T47D (cell line): ENCODE results near the gene DHX34.
A peak's percentile ranks its signal among the peaks of the same experiment; 100 is the strongest.

Source experiments
- DNase-seq, 2 experiments: peaks; one replicate each; pipeline versions ENCODE4 v3.0.0 to v3.0.0-alpha.2; 2011 to 2012; ENCODE audit warnings: low read depth in 1 of 2, low spot score in 1 of 2
- JUND ChIP-seq: IDR thresholded peaks from 2 replicates; pipeline ENCODE4 v1.6.1; 2012; ENCODE audit warnings: low read depth
- in situ Hi-C: cut with HindIII; loops from 2 replicates; pipeline ENCODE4 v1.10.0; 2016; ENCODE audit warnings: low sequenced_read_pairs, low pct_unique_long_range_greater_than_20kb

DHX34 gene

DNA sequence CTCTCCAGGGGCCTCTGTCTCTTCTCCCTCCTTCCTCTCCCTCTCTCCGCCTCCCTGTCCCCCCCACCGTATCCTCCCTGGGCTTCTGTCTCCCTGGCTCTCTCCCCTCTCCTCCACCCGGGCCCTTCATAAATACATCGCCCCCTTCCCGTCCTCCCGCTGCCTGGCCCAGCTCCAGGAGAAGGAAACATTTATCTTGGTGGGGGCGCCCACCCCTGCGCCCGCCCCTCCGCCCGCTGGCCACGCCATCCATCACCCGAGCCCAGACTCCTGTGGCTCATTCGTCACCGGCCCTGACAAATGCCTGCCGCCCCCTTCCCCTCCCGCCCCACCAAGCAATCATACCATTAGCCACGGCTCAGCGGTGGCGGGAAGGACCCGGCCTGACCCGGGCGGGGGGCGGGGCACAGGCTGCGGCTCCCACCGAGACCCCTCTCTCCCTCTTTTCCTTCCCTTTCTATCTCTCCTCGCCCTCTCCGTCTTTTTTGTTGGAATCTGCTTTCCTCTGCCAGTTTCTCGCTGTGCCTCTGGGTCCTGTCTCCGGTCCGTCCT, 72.8 kb downstream of the DHX34 start:
- no peak for DNase-seq
- TF ChIP-seq JUND = no peak
- in situ Hi-C loops = no loop called here

DNA sequence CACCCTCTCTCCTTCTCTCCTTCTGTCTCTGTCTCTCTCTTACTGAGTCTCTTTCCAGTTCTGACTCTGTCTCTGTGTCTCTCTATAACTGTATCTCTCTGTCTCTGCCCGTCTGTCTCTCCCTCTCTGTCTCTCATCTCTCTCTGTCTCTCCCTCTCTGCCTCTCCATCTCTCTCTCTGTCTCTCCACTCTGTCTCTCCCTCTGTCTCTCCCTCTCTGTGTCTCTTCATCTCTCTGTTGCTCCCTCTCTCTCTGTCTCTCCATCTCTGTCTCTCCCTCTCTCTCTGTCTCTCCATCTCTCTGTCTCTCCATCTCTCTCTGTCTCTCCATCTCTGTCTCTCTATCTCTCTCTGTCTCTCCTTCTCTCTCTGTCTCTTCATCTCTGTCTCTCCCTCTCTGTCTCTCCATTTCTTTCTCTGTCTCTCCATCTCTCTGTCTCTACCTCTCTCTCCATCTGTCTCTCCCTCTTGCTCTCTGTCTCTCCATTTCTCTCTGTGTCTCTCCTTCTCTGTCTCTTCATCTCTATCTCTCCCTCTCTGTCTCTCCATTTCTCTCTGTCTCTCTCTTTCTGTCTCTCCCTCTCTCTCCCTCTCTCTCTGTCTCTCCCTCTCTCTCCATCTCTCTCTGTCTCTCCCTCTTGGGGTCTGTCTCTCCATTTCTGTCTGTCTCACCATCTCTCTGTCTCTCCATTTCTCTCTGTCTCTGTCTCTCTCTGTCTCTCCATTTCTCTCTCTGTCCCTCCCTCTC, 73.5 kb downstream of the DHX34 start:
- DNase-seq = no peak
- TF ChIP-seq JUND = no peak
- in situ Hi-C loops = no loop called here

DNA sequence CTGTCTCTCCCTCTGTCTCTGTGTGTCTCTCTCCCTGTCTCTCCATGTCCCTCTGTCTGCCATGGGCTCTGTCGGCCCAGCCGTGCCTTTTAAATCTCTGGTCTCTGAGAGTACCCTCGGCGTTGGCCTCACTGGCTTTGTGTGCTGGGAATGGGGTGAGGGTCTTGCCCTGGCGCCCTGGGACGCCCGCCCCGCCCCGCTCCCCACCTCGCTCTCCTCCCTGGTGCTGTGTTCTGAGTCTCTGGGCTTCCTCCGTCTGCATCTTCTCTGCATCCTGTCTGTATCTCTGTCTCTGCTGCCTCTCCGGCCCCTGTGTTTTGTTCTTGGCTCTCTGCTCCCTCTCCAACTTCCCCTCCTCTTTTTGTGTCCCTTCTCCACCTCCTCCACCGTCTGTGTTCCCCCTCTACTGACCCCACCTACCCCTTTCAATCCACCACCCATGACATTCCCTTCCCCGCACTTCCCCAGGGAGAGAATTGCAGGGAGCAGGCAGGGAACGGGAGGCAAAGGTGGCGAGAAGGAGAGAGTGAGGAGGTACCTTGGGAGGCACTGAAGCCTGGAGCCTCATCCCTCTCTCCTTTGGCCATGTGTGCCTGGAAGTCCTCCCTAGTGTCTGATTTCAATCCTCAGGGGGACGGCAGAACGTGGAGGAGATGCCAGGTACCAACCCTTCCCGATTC, 74.2 kb downstream of the DHX34 start:
- in situ Hi-C loops = no loop called here
- no peak for DNase-seq
- TF ChIP-seq JUND = no peak

DNA sequence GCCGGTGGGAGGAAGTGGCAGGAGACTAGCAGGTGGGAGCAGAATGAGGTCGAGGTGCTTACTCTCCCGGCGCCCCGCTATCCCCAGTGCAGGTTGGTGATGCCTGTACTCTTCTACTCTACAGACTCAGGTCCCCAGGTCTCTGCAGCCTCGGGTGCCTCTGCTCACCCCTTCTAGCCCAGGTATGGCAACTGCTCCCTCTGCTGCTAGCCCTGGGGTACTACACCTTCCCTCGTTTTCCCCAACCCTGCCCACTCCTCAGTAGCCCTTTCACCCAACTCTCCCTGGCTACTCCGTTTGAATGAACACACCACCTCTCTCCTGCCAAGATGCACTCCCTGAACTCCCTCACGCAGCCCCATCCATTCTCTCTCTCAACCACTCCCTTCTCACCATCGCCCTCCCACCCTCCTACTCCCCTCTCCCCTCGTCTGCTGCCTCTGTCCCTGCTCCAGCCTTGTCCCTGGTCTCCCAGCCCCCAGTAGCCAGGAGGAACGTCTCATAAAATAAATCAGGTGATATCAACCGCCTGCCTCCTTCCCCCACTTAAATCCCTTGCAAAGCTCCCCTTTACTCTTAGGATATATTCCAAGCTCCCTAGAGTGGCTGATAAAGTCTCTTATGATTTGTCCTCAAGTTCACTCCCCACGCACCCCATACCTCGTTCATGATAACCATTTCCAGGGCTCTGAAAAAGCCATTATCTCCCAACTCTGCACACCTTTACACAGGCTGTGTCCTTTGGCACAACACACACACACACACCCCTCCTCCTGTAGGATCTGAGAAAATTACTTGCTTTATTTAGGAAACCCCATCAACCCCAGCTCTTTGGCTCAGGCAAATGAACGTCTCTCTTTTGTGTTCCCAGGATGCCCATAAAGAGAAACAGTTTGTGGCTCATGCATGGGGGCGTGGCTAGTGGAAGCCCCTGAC, 78.4 kb downstream of the DHX34 start:
- peak; percentile 67 to 68 for DNase-seq
- TF ChIP-seq JUND = no peak
- in situ Hi-C loops = no loop called here

DNA sequence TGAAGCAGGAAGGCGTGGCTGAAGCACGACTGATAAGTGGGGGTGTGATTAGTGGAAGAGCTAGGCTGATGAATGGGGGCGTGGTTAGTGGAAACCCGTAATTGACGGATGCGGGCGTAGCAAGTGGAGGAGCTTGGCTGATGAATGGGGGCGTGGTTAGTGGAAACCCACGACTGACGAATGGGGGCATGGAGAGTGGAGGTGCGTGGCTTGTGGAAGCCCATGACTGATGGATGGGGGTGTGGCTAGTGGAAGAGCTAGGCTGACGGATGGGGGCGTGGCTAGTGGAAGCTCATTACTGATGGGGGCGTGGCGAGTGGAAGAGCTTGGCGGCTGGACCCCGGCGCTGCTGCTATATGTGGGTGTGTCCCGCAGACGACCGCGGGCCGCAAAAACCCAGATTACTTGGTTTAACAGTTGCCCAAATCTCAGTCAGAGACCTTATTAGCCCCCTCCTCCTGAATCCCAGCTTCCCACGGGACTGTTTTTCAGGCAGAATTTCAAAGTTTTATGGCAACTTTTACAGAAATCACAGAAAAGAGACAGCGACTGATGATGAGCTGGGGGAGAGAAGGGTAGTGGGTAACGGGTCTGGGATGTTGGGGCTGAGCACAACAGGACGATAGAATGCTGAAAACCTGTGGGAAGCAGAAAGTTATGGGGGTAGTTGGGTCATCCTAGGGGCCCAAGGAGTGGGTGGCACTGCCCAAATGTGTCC, 79.2 kb downstream of the DHX34 start:
- in situ Hi-C loops = no loop called here
- peak; percentile 84 to 95 for DNase-seq
- no peak for TF ChIP-seq JUND

DNA sequence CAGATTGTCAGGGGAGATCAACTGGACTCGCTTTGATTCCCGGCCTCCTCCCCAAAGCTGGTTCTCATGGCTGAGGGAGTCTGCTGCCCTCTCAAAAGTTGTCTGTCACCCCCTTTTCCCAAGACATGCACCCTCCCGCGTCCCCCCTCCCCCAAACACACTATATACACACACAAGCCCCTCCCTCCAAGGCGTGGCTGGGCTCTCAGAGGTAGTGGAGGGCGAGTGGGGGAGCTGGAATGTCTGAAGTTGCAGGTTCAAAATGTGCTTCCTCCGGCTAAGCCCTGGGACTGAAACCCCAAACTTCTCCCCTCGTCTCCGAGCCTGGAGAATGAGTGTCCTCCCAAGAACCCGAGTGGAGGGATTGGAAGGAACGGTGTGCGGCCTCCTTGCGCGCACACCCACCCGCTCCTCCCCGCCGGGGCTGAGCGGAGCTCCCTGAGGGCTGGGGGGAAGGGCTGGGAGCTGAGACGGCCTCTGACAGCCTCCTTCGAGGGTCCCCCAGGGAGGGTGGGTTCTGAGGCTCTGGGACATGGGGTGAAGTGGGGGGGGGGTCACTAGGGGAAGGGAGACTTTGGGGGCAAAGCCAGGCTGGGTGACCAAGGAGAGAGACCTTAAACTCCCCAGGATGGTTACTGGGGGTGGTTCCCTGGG, 80.2 kb downstream of the DHX34 start:
- in situ Hi-C loops = no loop called here
- no peak for TF ChIP-seq JUND

DNA sequence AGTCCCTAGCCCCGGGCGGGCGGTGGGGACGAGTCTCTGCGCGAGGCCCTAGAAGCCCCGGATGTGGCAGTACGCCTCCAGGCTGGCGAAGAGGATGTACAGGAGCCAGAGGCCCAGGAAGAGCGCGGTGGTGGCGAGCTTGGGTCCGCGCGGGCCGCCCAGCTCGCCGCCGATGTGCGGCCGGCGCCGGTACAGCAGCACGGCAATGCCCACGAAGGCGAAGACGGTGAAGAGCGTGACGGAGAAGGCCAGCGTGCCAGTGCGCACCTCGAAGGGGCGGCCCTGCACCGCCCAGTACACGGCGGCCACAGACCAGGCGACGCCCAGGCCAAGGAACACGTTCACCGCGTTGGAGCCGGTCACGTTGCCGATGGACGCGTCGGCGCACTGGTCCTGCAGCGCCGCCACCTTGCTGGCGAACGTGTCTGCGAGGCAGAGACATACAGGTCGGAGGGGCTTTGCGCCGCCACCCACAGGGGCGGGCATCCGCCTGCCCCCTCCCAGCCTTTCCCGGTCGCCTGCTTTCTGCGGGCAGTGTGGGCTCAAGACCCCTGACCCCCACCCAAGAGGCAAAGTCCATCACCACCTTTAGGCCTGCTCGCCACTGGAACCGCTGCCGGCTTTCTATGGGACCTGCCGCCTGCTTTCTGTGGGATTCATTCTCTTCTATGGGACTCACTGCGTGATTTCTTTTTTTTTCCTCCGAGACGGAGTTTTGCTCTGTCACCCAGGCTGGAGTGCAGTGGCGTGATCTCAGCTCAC, 81.1 kb downstream of the DHX34 start:
- in situ Hi-C loops = no loop called here
- no peak for DNase-seq
- TF ChIP-seq JUND = no peak

More for the DNA sequence above, 80.2 kb downstream of the DHX34 start:
- DNase-seq = no peak

DNA sequence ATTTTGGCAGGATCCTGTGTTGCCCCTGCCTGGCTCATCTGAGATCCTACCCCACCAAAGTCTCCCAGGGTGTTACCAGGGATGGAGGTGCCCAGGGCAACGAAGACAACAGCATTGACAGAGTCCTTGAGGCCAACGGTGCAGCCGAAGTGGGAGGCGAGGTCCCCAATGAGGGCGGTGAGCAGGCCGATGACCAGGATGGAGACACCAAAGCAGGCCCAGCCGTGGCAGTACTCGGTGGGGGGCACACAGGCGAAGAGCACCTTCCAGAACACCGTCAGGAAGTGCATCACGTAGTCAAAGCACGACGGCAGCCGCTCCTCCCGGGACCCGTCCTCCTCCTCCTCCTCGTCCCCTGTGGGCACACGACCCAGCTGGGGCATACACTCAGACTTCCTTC, 83.0 kb downstream of the DHX34 start:
- in situ Hi-C loops = no loop called here
- no peak for TF ChIP-seq JUND
- no peak for DNase-seq
